Ascending aorta (tissue), 2 donors: Measurements from ENCODE around the gene SHOX. TPM values are rescaled to one million over a fixed set of nuclear protein-coding genes. Genes with fewer than 3 reads are reported as not detected.
A peak's percentile ranks its signal among the peaks of the same experiment; 100 is the strongest.
"Not testable (repeated sequence)": the region's sequence is repeated elsewhere in the genome, so short reads cannot be mapped to it uniquely, and the experiment has no call there.

Experiments used
- DNase-seq, 2 donors: peaks; one replicate each; pipeline ENCODE4 v3.0.0-alpha.2; 2019; ENCODE audit warnings: low spot score in 2 of 2
- H3K27ac ChIP-seq, 2 donors: fragments of 200-600 bp; sonication (generic); one replicate each; pipeline ENCODE4 v1.5.1; 2016 to 2017; ENCODE audit warnings: mild to moderate bottlenecking in 1 of 2
- H3K27me3 ChIP-seq: fragments of 200-600 bp; sonication (generic); one replicate; pipeline ENCODE4 v1.5.1; 2017
- H3K36me3 ChIP-seq, 2 donors: fragments of 200-600 bp; sonication (generic); one replicate each; pipeline ENCODE4 v1.5.1; 2016
- H3K4me1 ChIP-seq, 2 donors: fragments of 200-600 bp; sonication (generic); one replicate each; pipeline ENCODE4 v1.5.1; 2016 to 2017; ENCODE audit warnings: mild to moderate bottlenecking in 1 of 2
- H3K4me3 ChIP-seq, 2 donors: fragments of 200-600 bp; sonication (generic); one replicate each; pipeline ENCODE4 v1.5.1; 2016 to 2017; ENCODE audit warnings: mild to moderate bottlenecking in 1 of 2
- H3K9me3 ChIP-seq, 2 donors: fragments of 200-600 bp; sonication (generic); one replicate each; pipeline ENCODE4 v1.5.1; 2016
- intact Hi-C: fragments of 100-400 bp; cut with DNase I; formaldehyde crosslinking; loops from one replicate; pipeline ENCODE4 v1.15.1; 2023
- total RNA-seq: library from RNA; depleted of rRNA; stranded (reverse); fragments of >200 nt; gene quantifications from one replicate; pipeline ENCODE4 v1.1.0, GENCODE V29; 2016
- TF ChIP-seq, protein P1 (sequence below), 3 experiments: fragments of 200-600 bp in 2 of 3; fragments of 450-650 bp in 1 of 3; sonication (generic) in 2 of 3; IDR thresholded peaks; one replicate each; pipeline ENCODE4 v1.5.1; 2016 to 2019; ENCODE audit warnings: antibody characterized with exemption in 3 of 3, mild to moderate bottlenecking in 1 of 3, moderate library complexity in 1 of 3

The SHOX gene
- total RNA-seq, 1 donor from 2014 or later = not detected

- no peak overlapping the region for H3K4me3 ChIP-seq
- TF ChIP-seq, protein P1, sequence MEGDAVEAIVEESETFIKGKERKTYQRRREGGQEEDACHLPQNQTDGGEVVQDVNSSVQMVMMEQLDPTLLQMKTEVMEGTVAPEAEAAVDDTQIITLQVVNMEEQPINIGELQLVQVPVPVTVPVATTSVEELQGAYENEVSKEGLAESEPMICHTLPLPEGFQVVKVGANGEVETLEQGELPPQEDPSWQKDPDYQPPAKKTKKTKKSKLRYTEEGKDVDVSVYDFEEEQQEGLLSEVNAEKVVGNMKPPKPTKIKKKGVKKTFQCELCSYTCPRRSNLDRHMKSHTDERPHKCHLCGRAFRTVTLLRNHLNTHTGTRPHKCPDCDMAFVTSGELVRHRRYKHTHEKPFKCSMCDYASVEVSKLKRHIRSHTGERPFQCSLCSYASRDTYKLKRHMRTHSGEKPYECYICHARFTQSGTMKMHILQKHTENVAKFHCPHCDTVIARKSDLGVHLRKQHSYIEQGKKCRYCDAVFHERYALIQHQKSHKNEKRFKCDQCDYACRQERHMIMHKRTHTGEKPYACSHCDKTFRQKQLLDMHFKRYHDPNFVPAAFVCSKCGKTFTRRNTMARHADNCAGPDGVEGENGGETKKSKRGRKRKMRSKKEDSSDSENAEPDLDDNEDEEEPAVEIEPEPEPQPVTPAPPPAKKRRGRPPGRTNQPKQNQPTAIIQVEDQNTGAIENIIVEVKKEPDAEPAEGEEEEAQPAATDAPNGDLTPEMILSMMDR (IDR thresholded peaks at IDR 0.05) = no peak
- H3K36me3 ChIP-seq = no peaks in the 10 kb centered on the region
- intact Hi-C loops = no loop called here
- no peaks in the 10 kb centered on the region for H3K4me1 ChIP-seq
- no peak overlapping the region for H3K27ac ChIP-seq
- DNase-seq = peak in 1 of 2 donors; percentile 31
- H3K27me3 ChIP-seq = no peaks in the 10 kb centered on the region
- H3K9me3 ChIP-seq = no peaks in the 10 kb centered on the region
Observed at GRCh38 chrX:619812-620531, 10.6 kb upstream of the SHOX start.

GRCh38 chrX:621705-622503, 8.7 kb upstream of the SHOX start:
- H3K9me3 ChIP-seq = no peaks in the 10 kb centered on the region
- no peaks in the 10 kb centered on the region for H3K27me3 ChIP-seq
- no peak overlapping the region for H3K4me3 ChIP-seq
- no peaks in the 10 kb centered on the region for H3K4me1 ChIP-seq
- TF ChIP-seq, protein P1 (IDR thresholded peaks at IDR 0.05) = no peak
- no peak for DNase-seq
- no peak overlapping the region for H3K27ac ChIP-seq
- H3K36me3 ChIP-seq = no peaks in the 10 kb centered on the region
- intact Hi-C loops = no loop called here

DNA sequence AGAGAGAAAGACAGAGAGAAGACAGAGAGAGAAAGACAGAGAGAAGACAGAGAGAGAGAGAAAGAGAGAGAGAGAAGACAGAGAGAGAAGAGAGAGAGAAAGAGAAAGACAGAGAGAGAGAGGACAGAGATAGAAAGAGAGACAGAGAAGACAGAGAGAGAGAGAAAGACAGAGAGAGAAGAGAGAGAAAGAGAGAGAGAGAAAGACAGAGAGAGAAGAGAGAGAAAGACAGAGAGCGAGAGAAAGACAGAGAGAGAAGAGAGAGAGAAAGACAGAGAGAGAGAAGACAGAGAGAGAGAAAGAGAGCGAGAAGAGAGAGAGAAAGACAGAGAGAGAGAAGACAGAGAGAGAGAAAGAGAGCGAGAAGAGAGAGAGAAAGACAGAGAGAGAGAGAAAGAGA, 7.8 kb upstream of the SHOX start:
- H3K27me3 ChIP-seq, H3K9me3 ChIP-seq, H3K36me3 ChIP-seq, H3K4me3 ChIP-seq, intact Hi-C loops, H3K4me1 ChIP-seq, H3K27ac ChIP-seq, DNase-seq: not testable (repeated sequence)

GRCh38 chrX:623268-623598, 7.4 kb upstream of the SHOX start:
- Histone ChIP-seq H3K4me3 (no peak overlapping the region), H3K27me3 (no peaks in the 10 kb centered on the region), H3K27ac (no peak overlapping the region), H3K36me3 (no peaks in the 10 kb centered on the region), H3K9me3 (no peaks in the 10 kb centered on the region), H3K4me1 (no peaks in the 10 kb centered on the region)
- intact Hi-C loops = no loop called here
- TF ChIP-seq, protein P1 (IDR thresholded peaks at IDR 0.05) = no peak
- DNase-seq = no peak

DNA sequence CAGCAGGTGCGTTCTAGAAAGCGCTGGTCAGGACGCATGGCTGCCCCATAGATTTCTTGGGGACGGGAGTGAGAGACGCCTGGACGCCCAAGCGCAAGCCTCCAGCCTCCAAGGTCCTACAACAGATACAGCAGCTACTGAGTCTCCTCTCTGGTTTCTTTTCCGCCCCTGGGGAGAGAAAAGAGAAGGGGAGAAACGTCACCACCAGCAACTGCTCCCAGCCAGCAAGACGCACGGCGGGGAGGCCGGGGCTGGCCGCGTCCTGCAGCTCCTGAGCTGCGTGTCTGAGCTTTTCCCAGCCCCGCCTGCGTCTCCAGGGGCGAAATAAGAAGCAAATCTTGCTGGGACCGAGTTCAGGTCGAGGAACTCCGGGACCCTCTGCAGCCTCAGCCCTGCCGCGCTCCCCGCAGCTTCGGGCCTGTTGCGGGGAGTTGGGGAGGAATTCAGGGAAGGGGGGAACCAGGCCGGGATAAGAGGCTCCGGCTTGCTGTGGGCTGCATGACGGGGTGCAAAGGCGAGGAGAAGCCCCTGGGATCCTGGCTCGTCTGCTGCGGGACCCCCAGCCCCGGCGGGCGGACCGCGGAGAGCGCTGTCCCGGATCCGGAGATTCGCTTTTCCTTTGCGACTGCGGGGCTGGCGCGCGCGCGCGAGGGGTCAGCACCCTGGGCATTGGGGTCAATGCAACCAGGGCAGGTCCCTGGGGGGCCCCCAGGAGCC, 6.8 kb upstream of the SHOX start:
- intact Hi-C loops = no loop called here
- TF ChIP-seq, protein P1 (IDR thresholded peaks at IDR 0.05) = no peak
- Histone ChIP-seq H3K36me3 (no peaks in the 10 kb centered on the region), H3K4me3 (peak overlapping the region in 1 of 2 donors; percentile 11), H3K9me3 (no peaks in the 10 kb centered on the region), H3K27ac (no peak overlapping the region), H3K27me3 (no peaks in the 10 kb centered on the region), H3K4me1 (no peaks in the 10 kb centered on the region)
- no peak for DNase-seq
